Stimulated activated CD4-positive, alpha-beta T cell treated with anti-CD3 and anti-CD28 coated beads, Interleukin-1b, Interleukin-23, amount 100 ng/mL, for 48 hours (primary cell): Measurements from ENCODE around the gene RNF220.
"Not testable (repeated sequence)": the region's sequence is repeated elsewhere in the genome, so short reads cannot be mapped to it uniquely, and the experiment has no call there.

Experiments used
- DNase-seq: peaks from one replicate; pipeline ENCODE4 v3.0.0-alpha.2; 2020

Gene RNF220

DNA sequence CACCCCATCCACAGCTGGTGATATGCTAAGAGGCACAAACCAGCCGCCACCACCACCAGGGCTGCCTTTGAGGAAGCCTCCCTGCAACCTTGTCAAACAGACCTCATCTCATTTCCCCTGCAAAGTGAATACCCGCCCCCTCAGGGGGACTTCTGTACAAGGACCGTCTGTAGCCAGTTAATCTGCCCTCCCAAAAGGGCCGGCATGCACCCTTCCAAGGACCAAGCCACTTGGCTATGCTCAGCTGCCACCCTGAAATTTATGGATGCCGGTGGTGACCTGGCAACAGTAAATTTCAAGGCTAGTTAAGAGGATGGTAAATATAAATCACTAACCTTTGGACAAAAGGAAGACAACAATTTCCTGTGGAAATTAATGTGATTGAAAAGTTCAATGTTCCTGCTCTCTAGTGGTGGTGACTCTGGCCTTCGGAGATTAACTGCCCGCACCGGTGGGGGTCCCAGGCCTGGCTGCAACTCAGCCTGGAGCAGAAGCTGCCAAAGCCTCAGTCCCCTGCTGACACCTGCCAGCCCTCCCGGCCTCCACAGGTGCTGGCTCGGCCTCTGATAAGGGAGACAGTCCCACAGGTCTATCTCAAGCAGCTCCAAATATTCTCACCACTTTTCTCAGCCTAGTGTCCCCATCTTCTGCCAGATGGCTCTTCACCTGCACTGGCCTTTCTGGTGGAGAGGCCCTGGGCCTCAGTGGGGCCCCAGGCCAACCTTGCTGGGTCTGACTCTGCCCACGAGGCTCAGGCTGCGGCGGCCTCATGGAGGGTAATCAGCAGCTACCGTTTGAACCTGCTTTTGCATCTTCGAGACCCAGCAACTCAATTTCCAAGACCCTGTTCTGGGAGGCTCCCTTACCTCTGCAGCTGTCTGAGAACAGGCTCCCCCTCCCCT is 257.0 kb downstream of the RNF220 start:
- no peak for DNase-seq

GRCh38 chr1:44662683-44663030 is 257.6 kb downstream of the RNF220 start:
- no peak for DNase-seq

DNA sequence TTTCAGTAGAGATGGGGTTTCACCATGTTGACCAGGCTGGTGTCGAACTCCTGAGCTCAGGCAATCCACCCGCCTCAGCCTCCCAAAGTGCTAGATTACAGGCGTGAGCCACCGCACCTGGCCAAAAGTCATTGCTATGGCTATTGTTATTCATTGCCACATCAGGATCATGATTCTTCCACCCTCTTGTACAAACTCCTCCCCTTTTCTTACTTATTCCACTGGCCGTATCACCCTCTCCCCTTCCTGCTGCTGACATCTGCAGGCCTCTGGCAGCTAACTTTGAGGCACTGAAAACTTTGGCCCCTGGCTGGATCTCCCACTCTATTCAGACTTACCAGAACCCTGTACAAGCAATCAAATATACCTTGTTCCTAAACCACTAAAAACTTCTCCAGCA is 258.4 kb downstream of the RNF220 start:
- no peak for DNase-seq

DNA sequence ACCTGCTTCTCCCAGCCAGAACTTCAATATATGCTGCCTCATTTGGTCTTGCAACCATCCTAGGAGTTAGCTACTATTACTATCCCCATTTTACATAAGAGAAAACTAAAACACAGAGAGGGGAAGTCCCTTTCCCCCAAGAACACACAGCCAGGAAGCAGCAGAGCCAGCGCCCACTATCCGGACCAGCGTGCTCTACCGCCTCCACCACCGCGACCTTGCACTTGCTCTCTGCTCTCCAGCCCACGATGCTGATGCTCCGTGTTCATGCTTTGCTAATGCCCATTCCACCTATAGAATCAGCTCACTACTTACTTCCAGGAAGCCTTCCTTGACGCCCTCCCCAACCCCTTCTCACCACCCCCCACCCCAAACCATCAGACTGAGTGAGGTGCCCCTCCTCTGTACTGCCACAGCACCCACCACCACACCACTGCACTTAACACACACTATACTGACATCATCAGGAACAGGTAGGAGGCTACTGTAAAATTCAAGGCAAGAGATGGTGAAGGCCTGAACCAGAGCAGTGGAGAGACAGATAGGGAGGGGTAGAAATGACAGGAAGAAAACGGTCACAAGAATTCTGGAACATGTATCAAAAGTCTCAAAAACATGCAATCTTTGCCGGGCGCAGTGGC is 259.8 kb downstream of the RNF220 start:
- peak; percentile 18 for DNase-seq

GRCh38 chr1:44666719-44667118 is 261.7 kb downstream of the RNF220 start:
- DNase-seq = not testable (repeated sequence)

GRCh38 chr1:44670751-44671640 is 265.9 kb downstream of the RNF220 start:
- no peak for DNase-seq

DNA sequence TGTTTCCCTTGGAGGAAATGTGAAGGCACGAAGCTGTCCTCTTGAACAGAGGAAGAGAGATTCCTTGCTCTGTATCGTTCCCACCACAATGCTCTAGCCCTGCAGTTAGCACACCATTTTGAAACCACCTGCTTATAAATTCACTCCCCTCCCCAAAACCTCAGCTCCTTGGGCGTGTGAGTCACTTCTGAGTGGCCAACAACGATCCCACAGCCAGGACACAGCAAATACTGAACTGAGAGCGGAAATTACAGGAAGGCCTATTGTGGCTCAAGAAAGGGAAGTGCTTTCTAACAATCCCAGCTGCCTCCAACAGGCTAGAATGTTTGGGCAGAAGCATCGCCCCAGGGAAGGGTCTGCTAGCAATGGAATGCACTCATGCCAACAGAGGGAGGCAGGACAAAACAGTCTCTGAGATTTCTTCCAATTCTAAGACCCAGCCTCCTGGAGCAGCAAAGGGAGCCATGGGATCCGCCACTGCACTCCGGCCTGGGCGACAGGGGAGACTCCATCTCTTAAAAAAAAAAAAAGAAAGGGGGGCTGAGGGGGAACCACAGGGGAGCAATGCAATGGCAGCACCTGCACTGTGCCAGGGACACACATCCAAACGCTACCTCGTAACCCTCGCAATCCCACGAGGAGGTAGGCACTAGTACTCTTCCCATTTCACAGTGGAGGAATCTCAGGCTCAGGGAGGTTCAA is 267.4 kb downstream of the RNF220 start:
- no peak for DNase-seq

DNA sequence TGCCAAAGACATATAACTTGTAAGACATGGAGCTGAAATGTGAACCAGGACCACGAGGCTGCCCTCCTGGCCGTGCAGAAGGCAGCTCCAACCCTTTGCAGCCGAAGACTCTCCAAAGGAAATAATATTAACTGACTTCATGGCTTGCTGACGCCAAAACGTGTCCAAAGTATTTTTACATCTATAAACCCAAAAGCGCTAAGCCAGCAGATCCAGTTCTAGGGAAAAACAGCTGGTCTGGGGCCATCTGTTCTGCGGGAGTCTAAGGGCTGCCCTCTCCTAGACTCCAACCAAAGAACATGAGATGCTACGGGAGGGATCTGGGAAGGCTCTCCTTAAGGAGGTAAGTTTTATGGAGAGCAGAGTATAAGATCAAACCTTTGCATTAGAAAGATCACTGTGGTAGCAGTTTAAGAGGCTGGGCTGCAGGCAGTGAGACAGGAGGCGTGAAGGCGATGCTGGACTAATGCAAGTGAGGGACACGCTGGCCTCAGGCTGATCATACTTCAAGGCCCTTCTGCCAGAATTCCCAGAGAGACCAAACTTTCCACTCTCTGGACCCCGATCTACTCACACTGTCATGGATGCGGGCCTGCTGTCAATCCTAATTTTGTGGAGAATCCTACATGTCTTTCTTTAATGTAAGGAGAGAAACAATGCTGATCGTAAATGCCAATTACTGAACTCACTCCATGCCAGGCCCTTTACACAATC is 268.1 kb downstream of the RNF220 start:
- no peak for DNase-seq

DNA sequence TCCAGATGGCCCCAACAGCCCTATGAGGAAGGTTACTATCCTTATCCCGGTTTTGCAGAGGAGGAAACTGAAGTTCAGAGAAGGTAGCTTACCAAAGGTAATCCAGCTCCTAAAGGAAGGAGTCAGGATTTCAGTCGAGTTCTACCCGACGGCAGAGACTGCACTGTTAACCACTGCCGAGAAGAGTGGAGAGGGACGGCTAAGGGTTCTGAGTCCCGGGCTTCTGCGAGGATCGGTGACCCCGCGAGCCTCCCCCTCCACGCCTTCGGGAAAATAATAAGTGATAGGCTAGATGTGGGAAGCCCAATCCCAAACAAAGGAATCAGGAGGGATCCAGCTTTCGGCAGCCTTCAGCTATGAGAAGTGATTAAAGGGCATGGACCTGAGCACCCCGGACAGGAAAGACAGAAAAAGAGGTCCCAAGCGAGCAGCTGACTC is 268.6 kb downstream of the RNF220 start:
- DNase-seq = no peak

DNA sequence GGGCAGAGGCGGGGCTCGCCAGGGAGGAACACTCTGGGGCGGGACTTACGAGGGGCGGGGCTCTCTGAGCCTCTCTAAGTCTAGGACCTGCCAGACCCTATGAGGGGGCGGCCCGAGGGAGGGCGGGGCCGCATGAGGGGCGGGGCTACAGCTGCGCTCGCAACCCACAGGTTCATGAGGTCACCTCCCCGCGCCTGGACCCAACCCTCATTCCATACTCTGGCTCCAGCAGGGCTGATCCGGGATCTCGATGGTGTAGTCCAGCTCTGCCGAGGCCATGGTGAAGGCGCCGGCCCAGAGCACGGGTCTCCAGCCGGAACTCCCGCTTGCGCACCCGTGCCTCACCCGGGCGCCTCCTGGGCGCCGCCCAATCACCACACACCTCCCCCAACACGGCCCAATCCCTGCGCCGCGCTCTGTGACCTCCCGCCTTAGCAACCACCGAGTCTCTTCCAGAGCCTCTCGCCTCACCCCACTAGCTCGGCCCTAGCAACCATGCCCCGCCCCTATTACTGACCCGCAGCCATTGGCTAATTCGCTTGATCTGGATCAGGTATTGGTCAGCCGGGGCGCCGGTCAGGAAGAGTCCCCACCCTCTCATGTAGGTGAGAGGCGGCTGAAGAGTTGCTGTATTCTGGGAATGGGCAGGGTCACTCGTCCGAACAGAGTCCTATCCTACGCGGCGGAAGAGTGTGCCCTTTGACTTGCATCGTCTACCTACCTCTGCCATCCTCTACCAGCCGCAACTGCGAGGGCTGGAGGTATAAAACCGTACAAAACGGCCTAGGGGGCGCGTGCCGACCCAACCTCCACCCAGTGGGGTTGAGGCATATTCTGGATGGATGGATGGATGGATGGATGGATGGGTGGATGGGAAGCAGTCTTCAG is 269.3 kb downstream of the RNF220 start, which contains the start of the genes ARMH1 and TMEM53:
Gene ARMH1, plus strand, starts transcription at position 602 of the 888 bp plus-strand sequence. CDS start 14,984 bp downstream, outside the sequence.
Gene TMEM53, minus strand, starts transcription at position 369 of the 888 bp plus-strand sequence. Its CDS starts 90 bp downstream, at position 279.
- peak; percentile 99 for DNase-seq

DNA sequence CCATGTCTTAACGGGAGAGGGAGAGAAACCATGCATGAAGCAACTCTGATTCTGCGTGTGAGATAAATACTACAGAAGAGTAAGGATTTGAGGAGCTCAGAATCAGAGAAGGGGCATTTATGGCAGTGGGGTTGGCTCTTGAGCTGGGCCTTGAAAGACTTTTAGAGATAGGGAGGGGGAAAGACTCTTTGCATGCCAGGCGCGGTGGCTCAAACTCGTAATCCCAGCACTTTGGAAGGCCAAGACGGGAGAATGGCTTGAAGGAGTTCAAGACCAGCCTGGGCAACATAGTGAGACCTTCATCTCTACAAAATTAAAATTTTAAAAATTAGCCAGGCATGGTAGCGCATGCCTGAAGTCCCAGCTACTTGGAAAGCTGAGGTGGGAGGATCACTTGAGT is 270.1 kb downstream of the RNF220 start:
- DNase-seq = no peak

- no peak for DNase-seq
Observed at GRCh38 chr1:44676484-44677200, 271.6 kb downstream of the RNF220 start.

DNA sequence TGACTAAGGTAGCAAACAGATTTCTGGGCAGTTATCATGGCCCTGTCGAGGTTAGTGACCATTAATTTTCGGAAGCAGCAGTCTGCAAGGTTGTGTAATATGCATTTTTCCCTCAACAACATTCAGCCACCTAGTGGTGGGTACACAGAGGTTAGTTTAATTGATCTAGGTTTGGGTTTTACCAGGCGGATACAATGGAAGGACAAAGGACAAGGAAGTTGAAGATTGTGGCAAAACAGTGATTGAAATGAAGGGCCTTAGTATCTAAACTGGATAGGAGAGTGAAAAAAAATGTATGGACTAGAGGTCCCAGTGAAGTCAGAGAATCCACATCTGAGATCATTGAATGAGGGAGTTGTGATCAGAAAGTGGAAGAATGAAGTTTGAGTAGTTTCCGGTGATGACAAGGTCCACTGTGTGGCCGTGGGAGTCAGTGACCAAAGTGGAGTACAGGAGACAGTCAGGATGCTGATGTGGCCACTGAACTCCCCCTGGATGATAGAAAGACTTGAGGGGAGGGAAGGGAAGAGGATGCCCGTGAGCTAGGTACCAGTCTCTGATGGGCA is 272.2 kb downstream of the RNF220 start:
- DNase-seq = no peak

- DNase-seq = no peak
Observed at GRCh38 chr1:44678120-44678519, 273.1 kb downstream of the RNF220 start.

DNA sequence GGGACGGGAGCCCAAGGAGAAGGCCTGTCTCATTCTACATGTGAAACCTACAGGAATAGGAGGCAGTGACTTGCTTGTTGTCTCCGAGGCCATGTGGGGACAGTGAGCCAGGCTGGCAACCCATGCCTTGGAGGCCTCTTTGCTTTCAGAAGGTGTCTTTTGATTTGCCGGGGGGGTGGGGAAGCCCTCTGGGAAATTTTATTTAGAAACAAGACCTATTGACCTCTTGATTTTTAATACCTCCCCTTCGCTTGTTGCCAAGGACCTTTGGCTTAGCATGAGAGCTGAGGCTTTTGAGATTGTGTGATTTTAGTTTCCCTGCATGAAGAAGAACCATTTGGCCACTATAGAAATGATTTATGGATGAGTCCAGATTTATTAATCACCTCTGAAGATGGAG is 273.6 kb downstream of the RNF220 start:
- no peak for DNase-seq

DNA sequence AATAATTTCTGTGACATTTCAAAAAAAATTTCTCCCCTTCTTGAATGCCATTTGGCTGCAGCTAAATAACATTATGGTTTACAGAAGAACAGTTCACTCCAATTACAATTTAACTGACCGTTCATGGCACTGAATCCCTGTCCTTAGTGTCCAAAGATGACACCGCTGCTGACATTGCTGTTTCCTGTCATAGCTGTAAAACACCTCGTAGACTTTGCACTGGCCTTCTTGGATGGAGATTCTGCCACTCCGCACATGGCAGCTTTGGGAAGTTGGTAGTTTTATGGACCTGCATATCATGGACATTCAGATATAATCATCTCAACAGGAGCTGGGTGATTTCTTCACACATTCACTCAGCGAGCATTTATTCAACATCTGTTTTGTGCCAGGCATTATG is 274.4 kb downstream of the RNF220 start:
- no peak for DNase-seq

DNA sequence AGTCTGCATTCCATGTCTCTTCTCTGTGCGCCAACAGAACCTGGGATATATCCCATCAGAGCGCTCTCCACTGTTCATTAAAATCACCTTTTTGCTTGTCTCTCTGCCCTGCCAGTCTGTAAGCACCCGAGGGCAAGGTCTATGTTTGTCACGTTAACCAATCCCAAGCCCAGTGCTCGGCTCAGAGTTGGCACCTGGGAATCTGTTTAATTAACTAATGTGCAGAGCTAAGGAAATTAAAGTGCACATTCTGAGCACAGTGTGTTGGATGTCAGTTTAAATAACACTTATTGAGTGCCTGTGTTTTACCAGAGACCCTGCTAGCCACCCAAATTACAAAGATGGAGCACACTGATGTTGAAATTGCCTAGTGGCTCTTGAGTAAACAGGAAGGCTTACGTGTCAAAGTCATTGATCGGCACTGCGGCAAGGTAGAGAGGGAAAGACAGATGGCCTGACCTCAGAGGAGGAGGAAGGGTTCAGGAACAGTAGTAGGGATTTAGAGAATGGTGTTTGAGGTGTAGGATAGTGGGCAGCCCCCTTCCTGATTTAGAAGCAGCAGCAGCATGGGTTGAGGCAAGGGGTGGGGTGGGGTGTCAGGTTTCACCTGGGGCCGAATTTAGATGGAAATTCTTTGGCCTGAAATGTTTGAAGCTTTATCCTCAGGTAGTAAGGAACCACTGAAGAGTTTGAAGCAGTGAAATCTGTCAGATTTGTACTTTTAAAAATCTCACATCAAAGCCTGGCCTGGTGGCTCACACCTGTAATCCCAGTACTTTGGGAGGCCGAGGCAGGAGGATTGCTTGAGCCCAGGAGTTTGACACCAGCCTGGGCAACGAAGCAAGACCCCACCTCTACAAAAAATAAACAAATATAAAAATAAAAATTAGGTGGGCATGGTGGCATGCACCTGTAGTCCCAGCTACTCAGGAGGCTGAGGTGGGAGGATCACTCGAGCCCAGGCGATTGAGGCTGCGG is 277.1 kb downstream of the RNF220 start:
- DNase-seq = no peak

DNA sequence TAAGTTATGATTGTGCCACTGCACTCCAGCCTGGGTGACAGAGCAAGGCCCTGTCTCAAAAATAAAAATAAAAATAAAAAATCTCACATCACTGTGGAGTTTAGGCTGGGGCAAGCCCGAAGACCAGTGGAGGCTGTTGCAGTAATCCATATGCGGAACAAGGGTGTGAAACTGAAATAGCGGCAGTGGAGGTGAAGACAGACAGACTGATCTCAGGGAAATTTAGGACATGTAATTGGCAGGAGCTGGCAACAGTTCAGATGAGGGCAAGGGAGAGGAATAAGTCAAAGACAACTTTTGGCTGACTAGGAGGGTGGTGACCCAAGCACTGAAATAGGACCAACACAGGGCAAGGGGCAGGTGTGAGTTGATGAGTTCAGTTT is 277.8 kb downstream of the RNF220 start:
- DNase-seq = no peak
